ENCODE data around the gene ADGRD2. TPM values are rescaled to one million over a fixed set of nuclear protein-coding genes. Genes with fewer than 3 reads are reported as not detected.

ADGRD2 gene
- total RNA-seq, 1 donor from 2014 or later, result not detected

- no peak for DNase-seq (ENCODE audit: low read depth)
- Histone ChIP-seq H3K36me3 (ENCODE audit: control insufficient read depth, insufficient read depth, low read length) (no peaks in the 10 kb centered on the region), H3K27me3 (ENCODE audit: control insufficient read depth, insufficient read depth, low read length) (no peaks in the 10 kb centered on the region), H3K4me3 (ENCODE audit: low read depth, low read length) (no peak overlapping the region)
- TF ChIP-seq CTCF (IDR thresholded peaks at IDR 0.05; ENCODE audit: insufficient read depth, low read length, severe bottlenecking), result no peak
- FAIRE-seq, result no peak
These were observed 2.1 kb downstream of the ADGRD2 start for GRCh38 chr9:124452326-124452725.

- FAIRE-seq (no peak), DNase-seq (ENCODE audit: low read depth) (no peak)
- H3K4me3 ChIP-seq (ENCODE audit: low read depth, low read length), result peak overlapping the region; percentile 14
- no peaks in the 10 kb centered on the region for H3K36me3 ChIP-seq (ENCODE audit: control insufficient read depth, insufficient read depth, low read length)
- TF ChIP-seq CTCF (IDR thresholded peaks at IDR 0.05; ENCODE audit: insufficient read depth, low read length, severe bottlenecking), result no peak
- H3K27me3 ChIP-seq (ENCODE audit: control insufficient read depth, insufficient read depth, low read length), result no peaks in the 10 kb centered on the region
These were observed 2.8 kb downstream of the ADGRD2 start for GRCh38 chr9:124452841-124453585.

- H3K27me3 ChIP-seq (ENCODE audit: control insufficient read depth, insufficient read depth, low read length), result no peaks in the 10 kb centered on the region
- FAIRE-seq (no peak), DNase-seq (ENCODE audit: low read depth) (no peak)
- peak overlapping the region; percentile 14 for H3K4me3 ChIP-seq (ENCODE audit: low read depth, low read length)
- H3K36me3 ChIP-seq (ENCODE audit: control insufficient read depth, insufficient read depth, low read length), result no peaks in the 10 kb centered on the region
- TF ChIP-seq CTCF (IDR thresholded peaks at IDR 0.05; ENCODE audit: insufficient read depth, low read length, severe bottlenecking), result no peak
These were observed 3.4 kb downstream of the ADGRD2 start for GRCh38 chr9:124453586-124454191.

GRCh38 chr9:124454296-124454695 is 4.0 kb downstream of the ADGRD2 start:
- FAIRE-seq (no peak), DNase-seq (ENCODE audit: low read depth) (no peak)
- no peak overlapping the region for H3K4me3 ChIP-seq (ENCODE audit: low read depth, low read length)
- no peaks in the 10 kb centered on the region for H3K27me3 ChIP-seq (ENCODE audit: control insufficient read depth, insufficient read depth, low read length)
- no peaks in the 10 kb centered on the region for H3K36me3 ChIP-seq (ENCODE audit: control insufficient read depth, insufficient read depth, low read length)
- TF ChIP-seq CTCF (IDR thresholded peaks at IDR 0.05; ENCODE audit: insufficient read depth, low read length, severe bottlenecking), result no peak

- Histone ChIP-seq H3K4me3 (ENCODE audit: low read depth, low read length) (no peak overlapping the region), H3K27me3 (ENCODE audit: control insufficient read depth, insufficient read depth, low read length) (no peaks in the 10 kb centered on the region), H3K36me3 (ENCODE audit: control insufficient read depth, insufficient read depth, low read length) (no peaks in the 10 kb centered on the region)
- FAIRE-seq (no peak), DNase-seq (ENCODE audit: low read depth) (no peak)
- TF ChIP-seq CTCF (IDR thresholded peaks at IDR 0.05; ENCODE audit: insufficient read depth, low read length, severe bottlenecking), result no peak
These were observed 4.7 kb downstream of the ADGRD2 start for GRCh38 chr9:124454791-124455443.
